ENCODE results near the gene DSTYK.
"Not testable (repeated sequence)": the region's sequence is repeated elsewhere in the genome, so short reads cannot be mapped to it uniquely, and the experiment has no call there.

The DSTYK gene

GRCh38 chr1:205217418-205217817 lies 5.9 kb upstream of the DSTYK start:
- DNase-seq, result no peak

- DNase-seq, result no peak
Measured at GRCh38 chr1:205216588-205216987, 5.1 kb upstream of the DSTYK start.

- DNase-seq, result no peak
Measured at GRCh38 chr1:205214756-205215155, 3.3 kb upstream of the DSTYK start.

GRCh38 chr1:205211839-205212536 lies 486 bp upstream of the DSTYK start:
- no peak for DNase-seq

- no peak for DNase-seq
Measured at GRCh38 chr1:205210756-205211168, 740 bp downstream of the DSTYK start.

GRCh38 chr1:205208811-205209210 lies 2.7 kb downstream of the DSTYK start:
- no peak for DNase-seq

GRCh38 chr1:205205055-205205454 lies 6.4 kb downstream of the DSTYK start:
- no peak for DNase-seq

- DNase-seq, result no peak
Measured at GRCh38 chr1:205204552-205204951, 7.0 kb downstream of the DSTYK start.

GRCh38 chr1:205199931-205200299 lies 11.6 kb downstream of the DSTYK start:
- no peak for DNase-seq

- no peak for DNase-seq
Measured at GRCh38 chr1:205199090-205199930, 12.2 kb downstream of the DSTYK start.

- DNase-seq, result no peak
Measured at GRCh38 chr1:205192287-205192686, 19.2 kb downstream of the DSTYK start.

- DNase-seq, result no peak
Measured at GRCh38 chr1:205191622-205192021, 19.9 kb downstream of the DSTYK start.

- no peak for DNase-seq
Measured at GRCh38 chr1:205190845-205191577, 20.5 kb downstream of the DSTYK start.

GRCh38 chr1:205189131-205189530 lies 22.4 kb downstream of the DSTYK start:
- DNase-seq, result no peak

- no peak for DNase-seq
Measured at GRCh38 chr1:205188596-205188995, 22.9 kb downstream of the DSTYK start.

GRCh38 chr1:205188098-205188497 lies 23.4 kb downstream of the DSTYK start:
- DNase-seq, result no peak

- no peak for DNase-seq
Measured at GRCh38 chr1:205187420-205187819, 24.1 kb downstream of the DSTYK start.

GRCh38 chr1:205186191-205186590 lies 25.3 kb downstream of the DSTYK start:
- no peak for DNase-seq

- no peak for DNase-seq
Measured at GRCh38 chr1:205183676-205184335, 27.7 kb downstream of the DSTYK start.

- DNase-seq, result no peak
Measured at GRCh38 chr1:205182930-205183329, 28.6 kb downstream of the DSTYK start.

GRCh38 chr1:205180331-205180730 lies 31.2 kb downstream of the DSTYK start:
- not testable (repeated sequence) for DNase-seq

GRCh38 chr1:205179842-205180241 lies 31.7 kb downstream of the DSTYK start:
- DNase-seq, result no peak

GRCh38 chr1:205172729-205173366 lies 38.7 kb downstream of the DSTYK start:
- no peak for DNase-seq
